ENCODE measurements around the gene ZNF33A. TPM values are rescaled to one million over a fixed set of nuclear protein-coding genes. Genes with fewer than 3 reads are reported as not detected.
"Not testable (repeated sequence)": the region's sequence is repeated elsewhere in the genome, so short reads cannot be mapped to it uniquely, and the experiment has no call there.

Gene ZNF33A
- total and polyA plus RNA-seq, 2 experiments from 2014 or later: 20.3 to 32.6 TPM

- H3K27ac ChIP-seq (ENCODE audit: low read depth); DNase-seq (ENCODE audit: low spot score); H3K4me1 Mint-ChIP-seq; H3K27me3 ChIP-seq (ENCODE audit: insufficient read depth); H3F3A ChIP-seq (replicated peaks; ENCODE audit: low read depth); ATAC-seq; H3K9me2 ChIP-seq (ENCODE audit: insufficient read depth); H4K20me1 ChIP-seq (replicated peaks; ENCODE audit: insufficient read depth); H3K79me2 ChIP-seq (replicated peaks; ENCODE audit: insufficient read depth); H3K4me1 ChIP-seq (ENCODE audit: insufficient read depth); H3K36me3 ChIP-seq (ENCODE audit: insufficient read depth); H3K27ac Mint-ChIP-seq: not testable (repeated sequence)
- peak overlapping the region; percentile 73 for H3K4me3 ChIP-seq
- peak overlapping the region; percentile 82 for H3K4me2 ChIP-seq
- Mint-ChIP-seq H3K27me3 (ENCODE audit: insufficient read depth, low read depth, poor library complexity) (peaks cover 16% of the 10 kb centered on the region), H3K36me3 (ENCODE audit: low read depth) (peaks cover 49% of the 10 kb centered on the region), H3K9me3 (peaks cover 57% of the 10 kb centered on the region), H3K4me3 (peak overlapping the region; percentile 84)
- H2AFZ ChIP-seq: peak overlapping the region; percentile 96
These were observed 82.8 kb downstream of the ZNF33A start for GRCh38 chr10:38093318-38093717.

- H3K27ac Mint-ChIP-seq: no peak overlapping the region
- peak; percentile 20 for ATAC-seq
- peaks cover 16% of the 10 kb centered on the region for H3K27me3 Mint-ChIP-seq (ENCODE audit: insufficient read depth, low read depth, poor library complexity)
These were observed 83.3 kb downstream of the ZNF33A start for GRCh38 chr10:38093816-38094157.

More at GRCh38 chr10:38093816-38094157, 83.3 kb downstream of the ZNF33A start:
- TF ChIP-seq, protein P1, sequence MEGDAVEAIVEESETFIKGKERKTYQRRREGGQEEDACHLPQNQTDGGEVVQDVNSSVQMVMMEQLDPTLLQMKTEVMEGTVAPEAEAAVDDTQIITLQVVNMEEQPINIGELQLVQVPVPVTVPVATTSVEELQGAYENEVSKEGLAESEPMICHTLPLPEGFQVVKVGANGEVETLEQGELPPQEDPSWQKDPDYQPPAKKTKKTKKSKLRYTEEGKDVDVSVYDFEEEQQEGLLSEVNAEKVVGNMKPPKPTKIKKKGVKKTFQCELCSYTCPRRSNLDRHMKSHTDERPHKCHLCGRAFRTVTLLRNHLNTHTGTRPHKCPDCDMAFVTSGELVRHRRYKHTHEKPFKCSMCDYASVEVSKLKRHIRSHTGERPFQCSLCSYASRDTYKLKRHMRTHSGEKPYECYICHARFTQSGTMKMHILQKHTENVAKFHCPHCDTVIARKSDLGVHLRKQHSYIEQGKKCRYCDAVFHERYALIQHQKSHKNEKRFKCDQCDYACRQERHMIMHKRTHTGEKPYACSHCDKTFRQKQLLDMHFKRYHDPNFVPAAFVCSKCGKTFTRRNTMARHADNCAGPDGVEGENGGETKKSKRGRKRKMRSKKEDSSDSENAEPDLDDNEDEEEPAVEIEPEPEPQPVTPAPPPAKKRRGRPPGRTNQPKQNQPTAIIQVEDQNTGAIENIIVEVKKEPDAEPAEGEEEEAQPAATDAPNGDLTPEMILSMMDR (conservative IDR thresholded peaks at IDR 0.05; ENCODE audit: low read depth in 2 of 2): no peak
- no peak for TF ChIP-seq ZNF462 (CRISPR knock-in tag; IDR thresholded peaks at IDR 0.05)
- no peak for TF ChIP-seq ZNF114 (CRISPR knock-in tag; IDR thresholded peaks at IDR 0.05)
- TF ChIP-seq, protein P2, sequence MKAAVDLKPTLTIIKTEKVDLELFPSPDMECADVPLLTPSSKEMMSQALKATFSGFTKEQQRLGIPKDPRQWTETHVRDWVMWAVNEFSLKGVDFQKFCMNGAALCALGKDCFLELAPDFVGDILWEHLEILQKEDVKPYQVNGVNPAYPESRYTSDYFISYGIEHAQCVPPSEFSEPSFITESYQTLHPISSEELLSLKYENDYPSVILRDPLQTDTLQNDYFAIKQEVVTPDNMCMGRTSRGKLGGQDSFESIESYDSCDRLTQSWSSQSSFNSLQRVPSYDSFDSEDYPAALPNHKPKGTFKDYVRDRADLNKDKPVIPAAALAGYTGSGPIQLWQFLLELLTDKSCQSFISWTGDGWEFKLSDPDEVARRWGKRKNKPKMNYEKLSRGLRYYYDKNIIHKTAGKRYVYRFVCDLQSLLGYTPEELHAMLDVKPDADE (IDR thresholded peaks at IDR 0.05): no peak
- Mint-ChIP-seq H3K4me3 (peak overlapping the region; percentile 84), H3K36me3 (ENCODE audit: low read depth) (peaks cover 54% of the 10 kb centered on the region), H3K9me3 (peaks cover 56% of the 10 kb centered on the region), H3K4me1 (peaks cover 9% of the 10 kb centered on the region; the same call in 1 of the 3 replicates)
- H3K79me2 ChIP-seq (replicated peaks; ENCODE audit: insufficient read depth): no peaks in the 10 kb centered on the region
- no peak for DNase-seq (ENCODE audit: low spot score)
- H3K27ac ChIP-seq (ENCODE audit: low read depth): no peak overlapping the region
- H3K36me3 ChIP-seq (ENCODE audit: insufficient read depth): 0 out of 2 replicates have a peak, but pooled peaks cover 4% of the 10 kb centered on the region
- no peaks in the 10 kb centered on the region for H3F3A ChIP-seq (replicated peaks; ENCODE audit: low read depth)
- no peaks in the 10 kb centered on the region for H3K9me2 ChIP-seq (ENCODE audit: insufficient read depth)
- H3K4me2 ChIP-seq: peak overlapping the region; percentile 82
- no peaks in the 10 kb centered on the region for H4K20me1 ChIP-seq (replicated peaks; ENCODE audit: insufficient read depth)
- H2AFZ ChIP-seq: peak overlapping the region; percentile 96
- H3K27me3 ChIP-seq (ENCODE audit: insufficient read depth): no peaks in the 10 kb centered on the region
- no peaks in the 10 kb centered on the region for H3K4me1 ChIP-seq (ENCODE audit: insufficient read depth)
- H3K4me3 ChIP-seq: peak overlapping the region; percentile 73
